GM18498 (cell line): ENCODE results near the gene CSRP1.
"Not testable (repeated sequence)": the region's sequence is repeated elsewhere in the genome, so short reads cannot be mapped to it uniquely, and the experiment has no call there.

Experiments
- ATAC-seq: cut with Tn5 transposase; IDR thresholded peaks from one replicate; pipeline ENCODE4 v1.9.1; 2021; ENCODE audit warnings: mild to moderate bottlenecking, moderate library complexity; ENCODE audit not compliant: unreplicated experiment

Gene CSRP1

GRCh38 chr1:201497935-201498509 is 8.9 kb downstream of the CSRP1 start:
- no peak for ATAC-seq

- ATAC-seq: no peak
These were observed 10.6 kb downstream of the CSRP1 start for GRCh38 chr1:201496296-201496690.

GRCh38 chr1:201495551-201496295 is 11.2 kb downstream of the CSRP1 start:
- no peak for ATAC-seq

GRCh38 chr1:201493757-201494617 is 12.9 kb downstream of the CSRP1 start:
- no peak for ATAC-seq

- ATAC-seq: not testable (repeated sequence)
These were observed 13.8 kb downstream of the CSRP1 start for GRCh38 chr1:201493026-201493656.

- no peak for ATAC-seq
These were observed 14.9 kb downstream of the CSRP1 start for GRCh38 chr1:201491896-201492511.

- no peak for ATAC-seq
These were observed 16.2 kb downstream of the CSRP1 start for GRCh38 chr1:201490708-201491131.

GRCh38 chr1:201489643-201490261 is 17.2 kb downstream of the CSRP1 start:
- no peak for ATAC-seq

- no peak for ATAC-seq
These were observed 17.9 kb downstream of the CSRP1 start for GRCh38 chr1:201488830-201489589.

- no peak for ATAC-seq
These were observed 19.2 kb downstream of the CSRP1 start for GRCh38 chr1:201487742-201488141.

- no peak for ATAC-seq
These were observed 20.7 kb downstream of the CSRP1 start for GRCh38 chr1:201486187-201486586.

GRCh38 chr1:201485184-201485774 is 21.6 kb downstream of the CSRP1 start:
- ATAC-seq: no peak

- no peak for ATAC-seq
These were observed 23.5 kb downstream of the CSRP1 start for GRCh38 chr1:201483373-201483949.

GRCh38 chr1:201482755-201483154 is 24.2 kb downstream of the CSRP1 start:
- no peak for ATAC-seq

- peak; percentile 77 for ATAC-seq
These were observed 25.0 kb downstream of the CSRP1 start for GRCh38 chr1:201481761-201482493.

- no peak for ATAC-seq
These were observed 25.9 kb downstream of the CSRP1 start for GRCh38 chr1:201481004-201481380.

- ATAC-seq: peak; percentile 59
These were observed 26.5 kb downstream of the CSRP1 start for GRCh38 chr1:201480231-201481003.
